HUES64 (cell line): ENCODE results near the gene AGTR1.

Source experiments
- H3K27ac ChIP-seq: 2 replicates; pipeline ENCODE4 v1.7.0; 2013; ENCODE audit warnings: low read depth, low read length, inconsistent platforms
- H3K27me3 ChIP-seq: 2 replicates; pipeline ENCODE4 v1.6.1; 2013; ENCODE audit warnings: mild to moderate bottlenecking, low read length; ENCODE audit not compliant: insufficient read depth
- H3K36me3 ChIP-seq: 2 replicates; pipeline ENCODE4 v1.6.1; 2013; ENCODE audit warnings: mild to moderate bottlenecking, low read length; ENCODE audit not compliant: insufficient read depth
- H3K4me1 ChIP-seq: 2 replicates; pipeline ENCODE4 v1.6.1; 2013; ENCODE audit warnings: mild to moderate bottlenecking, low read length, moderate library complexity; ENCODE audit not compliant: insufficient read depth
- H3K4me3 ChIP-seq: 2 replicates; pipeline ENCODE4 v1.5.1; 2013; ENCODE audit warnings: mild to moderate bottlenecking, low read length, moderate library complexity
- H3K9ac ChIP-seq: 2 replicates; pipeline ENCODE4 v1.6.1; 2013; ENCODE audit warnings: mild to moderate bottlenecking, low read depth, low read length
- H3K9me3 ChIP-seq: 2 replicates; pipeline ENCODE4 v1.6.1; 2013; ENCODE audit warnings: low read depth, low read length; ENCODE audit not compliant: insufficient read depth
- WGBS: fragments of 150-250, 120-280 bp; methylation state at CpG from one replicate; pipeline ENCODE4 v1.1.7; 2013; ENCODE audit warnings: missing lambda C conversion rate; 5-methylcytosine and 5-hydroxymethylcytosine counted together

The AGTR1 gene

DNA sequence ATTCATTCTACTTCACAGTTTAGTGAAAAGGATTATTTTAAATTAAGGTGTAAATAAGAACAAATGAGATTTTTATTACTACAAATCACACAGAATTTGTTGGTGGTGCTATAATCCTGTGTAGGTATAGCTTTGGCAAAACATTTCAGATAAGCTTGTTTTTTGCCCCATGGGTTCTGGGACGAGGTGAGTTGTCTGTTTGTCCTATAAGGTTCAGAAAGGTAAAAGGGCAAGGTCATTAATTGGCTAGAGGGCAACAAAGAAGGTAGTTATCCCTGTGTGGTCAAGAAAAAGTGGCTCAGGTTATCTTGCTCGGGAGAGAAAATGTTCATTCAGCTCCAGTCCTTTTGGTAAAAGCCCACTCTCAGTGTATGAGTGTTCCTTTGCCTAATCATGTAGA, 23.2 kb downstream of the AGTR1 start:
- Histone ChIP-seq H3K36me3 (no peaks in the 10 kb centered on the region), H3K4me3 (no peak overlapping the region), H3K9me3 (no peaks in the 10 kb centered on the region), H3K9ac (no peak overlapping the region), H3K27ac (no peak overlapping the region), H3K27me3 (no peaks in the 10 kb centered on the region), H3K4me1 (peaks cover 6% of the 10 kb centered on the region; the same call in 1 of the 2 replicates)
- WGBS = 90% methylated on average over 2 of the region's 2 CpGs

DNA sequence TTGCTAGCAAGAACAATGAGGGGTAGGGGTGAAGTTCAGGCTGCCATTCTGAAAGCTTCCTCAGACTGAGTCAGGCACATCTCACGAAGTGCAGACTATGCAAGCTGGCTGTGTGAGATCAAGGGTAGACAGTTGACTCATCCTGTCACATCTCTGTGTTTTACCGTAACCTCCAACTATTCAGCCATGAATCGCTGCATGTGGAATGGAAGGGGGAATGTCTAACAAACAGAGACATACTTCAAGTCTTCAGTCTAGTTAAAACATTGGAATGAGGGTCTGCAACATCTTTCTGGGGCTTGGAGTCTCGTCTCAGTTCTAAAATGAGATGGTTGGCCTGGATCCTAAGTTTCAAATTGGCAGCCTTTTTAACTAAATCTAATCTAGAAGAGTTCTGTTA, 25.9 kb downstream of the AGTR1 start:
- Histone ChIP-seq H3K4me1 (peaks cover 6% of the 10 kb centered on the region; the same call in 1 of the 2 replicates), H3K9ac (no peak overlapping the region), H3K4me3 (no peak overlapping the region), H3K27me3 (no peaks in the 10 kb centered on the region), H3K9me3 (no peaks in the 10 kb centered on the region), H3K36me3 (no peaks in the 10 kb centered on the region), H3K27ac (no peak overlapping the region)
- WGBS = 88% methylated on average over 3 of the region's 4 CpGs

DNA sequence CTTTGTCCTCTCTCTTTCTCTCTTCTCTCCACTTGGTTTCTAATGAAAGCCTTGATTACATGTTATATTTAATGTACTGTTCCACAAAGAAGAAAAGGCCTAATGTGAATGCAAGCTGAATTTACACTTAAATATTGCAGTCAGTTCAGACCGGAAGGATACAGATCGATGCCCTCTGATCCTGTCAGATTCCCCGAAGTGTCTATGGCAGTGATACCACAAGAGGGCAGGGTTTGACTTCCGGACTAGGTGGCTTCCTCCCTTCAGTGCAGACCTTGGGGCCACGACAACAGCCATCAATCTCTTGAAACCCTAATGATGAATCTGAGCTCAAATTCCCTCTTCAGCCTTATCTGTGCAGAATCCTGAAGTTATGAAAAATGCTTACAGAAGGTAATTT, 29.5 kb downstream of the AGTR1 start:
- Histone ChIP-seq H3K9ac (no peak overlapping the region), H3K36me3 (no peaks in the 10 kb centered on the region), H3K27ac (no peak overlapping the region), H3K4me1 (no peaks in the 10 kb centered on the region), H3K27me3 (no peaks in the 10 kb centered on the region), H3K4me3 (no peak overlapping the region), H3K9me3 (no peaks in the 10 kb centered on the region)
- 49% methylated on average over 5 of the region's 5 CpGs for WGBS

GRCh38 chr3:148728753-148729152, 31.1 kb downstream of the AGTR1 start:
- Histone ChIP-seq H3K4me1 (no peaks in the 10 kb centered on the region), H3K9ac (no peak overlapping the region), H3K36me3 (no peaks in the 10 kb centered on the region), H3K27ac (no peak overlapping the region), H3K27me3 (no peaks in the 10 kb centered on the region), H3K9me3 (no peaks in the 10 kb centered on the region), H3K4me3 (no peak overlapping the region)
- 95% methylated on average over 1 of the region's 2 CpGs for WGBS

GRCh38 chr3:148729476-148730055, 31.9 kb downstream of the AGTR1 start:
- WGBS = 82% methylated on average over 5 of the region's 5 CpGs
- Histone ChIP-seq H3K4me3 (no peak overlapping the region), H3K9me3 (no peaks in the 10 kb centered on the region), H3K4me1 (no peaks in the 10 kb centered on the region), H3K9ac (no peak overlapping the region), H3K27ac (no peak overlapping the region), H3K27me3 (no peaks in the 10 kb centered on the region), H3K36me3 (no peaks in the 10 kb centered on the region)

- Histone ChIP-seq H3K27me3 (no peaks in the 10 kb centered on the region), H3K27ac (no peak overlapping the region), H3K9ac (no peak overlapping the region), H3K36me3 (no peaks in the 10 kb centered on the region), H3K9me3 (no peaks in the 10 kb centered on the region), H3K4me1 (no peaks in the 10 kb centered on the region), H3K4me3 (no peak overlapping the region)
- 89% methylated on average over 3 of the region's 3 CpGs for WGBS
Measured at GRCh38 chr3:148730676-148731075, 33.0 kb downstream of the AGTR1 start.

DNA sequence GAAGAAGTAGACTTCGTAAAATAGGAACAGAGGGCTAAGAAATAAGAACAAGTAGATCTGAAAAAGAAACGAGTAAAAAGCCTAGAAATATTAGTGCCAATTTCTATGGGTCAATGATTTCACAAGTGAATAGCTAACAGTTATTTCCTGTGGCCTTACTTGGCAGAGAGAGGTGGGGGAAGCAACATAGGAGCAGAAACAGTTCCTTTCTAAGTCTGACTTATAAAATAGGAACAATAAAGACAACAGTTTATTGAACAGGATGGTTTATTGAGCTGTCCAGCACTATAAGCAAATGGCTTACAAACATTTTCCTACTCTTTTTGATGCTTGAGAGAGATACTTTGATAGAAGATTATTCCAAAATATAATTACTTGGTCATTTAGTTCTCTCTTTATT, 37.9 kb downstream of the AGTR1 start:
- no peaks in the 10 kb centered on the region for H3K9me3 ChIP-seq
- no peak overlapping the region for H3K4me3 ChIP-seq

DNA sequence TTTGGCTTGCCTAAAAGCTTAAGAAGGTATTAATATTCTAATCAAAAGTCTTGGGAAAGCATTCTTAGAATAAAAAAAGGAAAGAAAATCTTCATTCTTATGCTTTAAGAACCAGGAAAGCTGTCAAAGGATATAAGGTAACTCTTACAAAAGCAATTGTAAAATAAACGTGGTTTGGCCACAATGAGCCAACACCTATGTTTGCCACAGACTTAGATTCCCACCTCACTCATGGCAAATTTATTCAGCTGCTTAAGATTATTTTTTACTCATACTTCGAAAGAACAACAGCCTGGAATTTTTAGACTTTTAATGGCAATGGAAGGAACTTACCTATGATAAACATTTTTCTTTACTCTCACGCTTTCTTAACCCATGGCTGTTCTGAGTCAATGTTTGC, 38.4 kb downstream of the AGTR1 start:
- no peaks in the 10 kb centered on the region for H3K27me3 ChIP-seq
- H3K9ac ChIP-seq = no peak overlapping the region
- no peak overlapping the region for H3K27ac ChIP-seq
- 100% methylated on average over 2 of the region's 3 CpGs for WGBS
- H3K4me1 ChIP-seq = no peaks in the 10 kb centered on the region
- no peak overlapping the region for H3K4me3 ChIP-seq
- H3K9me3 ChIP-seq = no peaks in the 10 kb centered on the region
- no peaks in the 10 kb centered on the region for H3K36me3 ChIP-seq

More for the DNA sequence above, 37.9 kb downstream of the AGTR1 start:
- no peak overlapping the region for H3K27ac ChIP-seq
- H3K4me1 ChIP-seq = no peaks in the 10 kb centered on the region
- H3K27me3 ChIP-seq = no peaks in the 10 kb centered on the region
- H3K9ac ChIP-seq = no peak overlapping the region
- no peaks in the 10 kb centered on the region for H3K36me3 ChIP-seq
- WGBS = 87% methylated on average over 2 of the region's 2 CpGs

GRCh38 chr3:148737104-148737530, 39.4 kb downstream of the AGTR1 start:
- Histone ChIP-seq H3K4me3 (no peak overlapping the region), H3K4me1 (no peaks in the 10 kb centered on the region), H3K9me3 (no peaks in the 10 kb centered on the region), H3K9ac (no peak overlapping the region), H3K36me3 (no peaks in the 10 kb centered on the region), H3K27me3 (no peaks in the 10 kb centered on the region), H3K27ac (no peak overlapping the region)
- 100% methylated on average over 1 of the region's 2 CpGs for WGBS

GRCh38 chr3:148739720-148740119, 42.0 kb downstream of the AGTR1 start:
- Histone ChIP-seq H3K9ac (no peak overlapping the region), H3K27ac (no peak overlapping the region), H3K9me3 (no peaks in the 10 kb centered on the region), H3K4me1 (no peaks in the 10 kb centered on the region), H3K4me3 (no peak overlapping the region), H3K36me3 (no peaks in the 10 kb centered on the region), H3K27me3 (no peaks in the 10 kb centered on the region)
- WGBS = 80% methylated on average over 1 of the region's 1 CpG

DNA sequence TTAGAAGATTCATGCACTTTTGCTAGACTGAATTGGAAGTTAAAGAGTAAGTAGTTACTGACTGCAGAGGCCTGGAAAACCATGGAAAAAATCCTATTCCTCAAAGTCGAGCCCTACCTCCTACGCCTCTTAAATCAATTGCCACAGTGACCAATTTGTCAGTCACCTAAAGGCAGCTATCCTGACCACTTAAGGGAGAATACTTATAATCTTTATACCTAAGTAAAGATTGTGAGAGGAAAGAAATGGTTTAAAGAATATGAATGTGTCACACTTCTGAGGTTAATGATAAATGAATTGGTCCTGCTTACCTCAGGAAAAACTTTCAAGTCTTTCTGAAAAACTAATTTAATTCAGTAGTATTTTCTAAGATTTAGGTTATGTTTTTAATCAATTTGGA, 42.6 kb downstream of the AGTR1 start:
- WGBS = 97% methylated on average over 2 of the region's 2 CpGs
- Histone ChIP-seq H3K4me3 (no peak overlapping the region), H3K9ac (no peak overlapping the region), H3K36me3 (no peaks in the 10 kb centered on the region), H3K9me3 (no peaks in the 10 kb centered on the region), H3K27me3 (no peaks in the 10 kb centered on the region), H3K27ac (no peak overlapping the region), H3K4me1 (no peaks in the 10 kb centered on the region)

DNA sequence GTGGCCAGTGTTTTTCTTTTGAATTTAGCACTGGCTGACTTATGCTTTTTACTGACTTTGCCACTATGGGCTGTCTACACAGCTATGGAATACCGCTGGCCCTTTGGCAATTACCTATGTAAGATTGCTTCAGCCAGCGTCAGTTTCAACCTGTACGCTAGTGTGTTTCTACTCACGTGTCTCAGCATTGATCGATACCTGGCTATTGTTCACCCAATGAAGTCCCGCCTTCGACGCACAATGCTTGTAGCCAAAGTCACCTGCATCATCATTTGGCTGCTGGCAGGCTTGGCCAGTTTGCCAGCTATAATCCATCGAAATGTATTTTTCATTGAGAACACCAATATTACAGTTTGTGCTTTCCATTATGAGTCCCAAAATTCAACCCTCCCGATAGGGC, 43.5 kb downstream of the AGTR1 start:
- H3K9ac ChIP-seq = no peak overlapping the region
- no peaks in the 10 kb centered on the region for H3K27me3 ChIP-seq
- 95% methylated on average over 10 of the region's 10 CpGs for WGBS
- H3K36me3 ChIP-seq = no peaks in the 10 kb centered on the region
- no peaks in the 10 kb centered on the region for H3K4me1 ChIP-seq
- no peak overlapping the region for H3K4me3 ChIP-seq
- H3K9me3 ChIP-seq = no peaks in the 10 kb centered on the region
- no peak overlapping the region for H3K27ac ChIP-seq
